GM23248 (cell line): ENCODE results near the gene SPTBN4. TPM values are rescaled to one million over a fixed set of nuclear protein-coding genes. Genes with fewer than 3 reads are reported as not detected.
A peak's percentile ranks its signal among the peaks of the same experiment; 100 is the strongest.

Experiments used
- DNase-seq: peaks from one replicate; pipeline ENCODE4 v3.0.0-alpha.2; 2015
- H2AFZ ChIP-seq: fragments of 200-600 bp; sonication (generic); 2 replicates; pipeline ENCODE4 v1.6.1; 2016; ENCODE audit warnings: antibody characterized with exemption
- H3F3A ChIP-seq: fragments of 200-600 bp; sonication (generic); 2 replicates; pipeline ENCODE4 v1.6.1; 2016; ENCODE audit warnings: mild to moderate bottlenecking, antibody characterized with exemption, mixed run types; ENCODE audit not compliant: insufficient read depth
- H3K27ac ChIP-seq: fragments of 200-600 bp; sonication (generic); 2 replicates; pipeline ENCODE4 v1.5.1; 2016; ENCODE audit warnings: mild to moderate bottlenecking
- H3K27me3 ChIP-seq: fragments of 200-600 bp; sonication (generic); replicated peaks from 2 replicates; pipeline ENCODE4 v1.6.1; 2016; ENCODE audit warnings: mild to moderate bottlenecking; ENCODE audit not compliant: insufficient read depth
- H3K36me3 ChIP-seq: fragments of 200-600 bp; sonication (generic); 2 replicates; pipeline ENCODE4 v1.6.1; 2016; ENCODE audit warnings: low read depth, mild to moderate bottlenecking
- H3K4me1 ChIP-seq: fragments of 200-600 bp; sonication (generic); 2 replicates; pipeline ENCODE4 v1.6.1; 2016; ENCODE audit warnings: mild to moderate bottlenecking; ENCODE audit not compliant: insufficient read depth
- H3K4me2 ChIP-seq: fragments of 200-600 bp; sonication (generic); one replicate; pipeline ENCODE4 v1.6.1; 2016; ENCODE audit warnings: mild to moderate bottlenecking; ENCODE audit not compliant: unreplicated experiment
- H3K4me3 ChIP-seq: fragments of 200-600 bp; sonication (generic); 2 replicates; pipeline ENCODE4 v1.5.1; 2016; ENCODE audit warnings: mild to moderate bottlenecking
- H3K79me2 ChIP-seq: fragments of 200-600 bp; sonication (generic); 2 replicates; pipeline ENCODE4 v1.6.1; 2016; ENCODE audit warnings: mild to moderate bottlenecking; ENCODE audit not compliant: insufficient read depth
- H3K9ac ChIP-seq: fragments of 200-600 bp; sonication (generic); 2 replicates; pipeline ENCODE4 v1.6.1; 2016; ENCODE audit warnings: mild to moderate bottlenecking
- H3K9me2 ChIP-seq: fragments of 200-600 bp; sonication (generic); 2 replicates; pipeline ENCODE4 v1.6.1; 2016; ENCODE audit warnings: mixed run types, mild to moderate bottlenecking, moderate library complexity; ENCODE audit not compliant: insufficient read depth
- H3K9me3 ChIP-seq: fragments of 200-600 bp; sonication (generic); one replicate; pipeline ENCODE4 v1.6.1; 2017; ENCODE audit warnings: low read depth
- H4K20me1 ChIP-seq: fragments of 200-600 bp; sonication (generic); 2 replicates; pipeline ENCODE4 v1.6.0; 2016; ENCODE audit not compliant: insufficient read depth
- EZH2 ChIP-seq: fragments of 200-600 bp; sonication (generic); IDR thresholded peaks from 2 replicates; pipeline ENCODE4 v1.6.1; 2018; ENCODE audit warnings: antibody characterized with exemption, mild to moderate bottlenecking; ENCODE audit not compliant: insufficient read depth, poor library complexity, severe bottlenecking
- EZH2phosphoT487 ChIP-seq: fragments of 200-600 bp; sonication (generic); IDR thresholded peaks from 2 replicates; pipeline ENCODE4 v1.6.1; 2018; ENCODE audit warnings: antibody characterized with exemption, moderate library complexity, mild to moderate bottlenecking, low read depth; ENCODE audit not compliant: insufficient read depth
- WGBS, 2 experiments: methylation state at CpG; one replicate each; pipeline ENCODE4 v1.1.6; 2015 to 2017; ENCODE audit warnings: low lambda C conversion rate in 2 of 2, low coverage in 1 of 2; ENCODE audit errors: missing lambda C conversion rate in 2 of 2; 5-methylcytosine and 5-hydroxymethylcytosine counted together
- in situ Hi-C: fragments of 300-500 bp; cut with MboI; formaldehyde crosslinking; loops from 2 replicates; pipeline ENCODE4 v1.15.0; 2020
- polyA plus RNA-seq: library from polyadenylated mRNA; unstranded; fragments of >200 nt; fragmentation: Nextera tagmentation; extraction: Ambion mirVana; gene quantifications from 2 replicates; pipeline ENCODE4 v1.2.1, GENCODE V29; 2016
- total RNA-seq: library from RNA; depleted of rRNA; stranded (reverse); fragments of >200 nt; shearing (Covaris generic); gene quantifications from 2 replicates; pipeline ENCODE4 v1.2.3, GENCODE V29; 2014

SPTBN4 gene
- total and polyA plus RNA-seq, 2 experiments from 2014 or later: 0.69 to 2.1 TPM

DNA sequence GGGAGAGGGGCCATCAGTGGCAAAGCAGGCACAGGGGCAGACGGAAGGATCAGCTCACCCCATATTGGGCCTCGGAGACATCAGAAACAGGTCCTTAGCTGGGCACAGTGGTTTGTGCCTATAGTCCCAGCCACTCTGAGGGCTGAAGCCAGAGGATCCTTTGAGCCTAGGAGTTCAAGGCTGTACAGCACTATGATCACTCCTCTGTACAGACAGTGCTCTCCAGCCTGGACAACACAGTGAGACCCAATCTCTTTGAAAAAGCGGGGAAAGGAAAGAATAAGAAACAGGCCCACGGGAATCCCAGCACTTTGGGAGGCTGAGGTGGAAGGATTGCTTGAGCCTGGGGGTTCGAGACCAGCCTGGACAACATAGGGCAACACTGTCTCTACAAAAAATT lies 47.0 kb upstream of the SPTBN4 start:
- 99% methylated on average over 5 of the region's 5 CpGs for WGBS, 2 experiments
- Histone ChIP-seq H3K79me2 (peaks cover 33% of the 10 kb centered on the region), H3K9ac (no peak overlapping the region), H3F3A (peaks cover 18% of the 10 kb centered on the region), H3K9me2 (no peaks in the 10 kb centered on the region), H3K36me3 (peaks cover 9% of the 10 kb centered on the region; the same call in 1 of the 2 replicates), H3K27me3 (no peaks in the 10 kb centered on the region), H3K27ac (no peak overlapping the region), H3K4me3 (no peak overlapping the region), H2AFZ (no peak overlapping the region), H3K4me2 (no peak overlapping the region), H3K4me1 (peaks cover 26% of the 10 kb centered on the region), H4K20me1 (no peaks in the 10 kb centered on the region), H3K9me3 (no peaks in the 10 kb centered on the region)
- TF ChIP-seq EZH2phosphoT487 (no peak), EZH2 (no peak)
- no peak for DNase-seq
- in situ Hi-C loops: no loop called here

DNA sequence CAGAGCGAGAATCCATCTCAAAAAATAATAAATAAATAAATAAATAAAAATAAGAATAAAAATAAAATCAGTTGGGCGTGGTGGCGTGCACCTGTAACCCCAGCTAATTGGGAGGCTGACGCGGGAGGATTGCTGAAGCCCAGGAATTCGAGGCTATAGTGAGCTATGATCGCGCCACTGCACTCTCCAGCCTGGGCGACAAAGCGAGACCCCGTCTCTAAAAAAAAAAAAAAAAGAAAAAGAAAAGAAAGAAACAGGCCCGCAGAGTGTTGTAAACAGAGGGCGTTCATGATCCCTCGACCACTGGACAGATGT lies 46.4 kb upstream of the SPTBN4 start:
- peaks cover 9% of the 10 kb centered on the region; the same call in 1 of the 2 replicates for H3K36me3 ChIP-seq
- peaks cover 38% of the 10 kb centered on the region for H3K79me2 ChIP-seq
- H3K27me3 ChIP-seq: no peaks in the 10 kb centered on the region
- H2AFZ ChIP-seq: peak overlapping the region; percentile 79
- in situ Hi-C loops: no loop called here
- H3K4me2 ChIP-seq: peak overlapping the region; percentile 98
- H3K27ac ChIP-seq: peak overlapping the region; percentile 92
- DNase-seq: no peak
- H3K9ac ChIP-seq: peak overlapping the region; percentile 86
- no peaks in the 10 kb centered on the region for H3K9me3 ChIP-seq
- H3K4me3 ChIP-seq: peak overlapping the region; percentile 74
- H3K4me1 ChIP-seq: peaks cover 26% of the 10 kb centered on the region
- no peaks in the 10 kb centered on the region for H4K20me1 ChIP-seq
- peaks cover 20% of the 10 kb centered on the region for H3F3A ChIP-seq
- TF ChIP-seq EZH2phosphoT487 (no peak), EZH2 (no peak)
- H3K9me2 ChIP-seq: no peaks in the 10 kb centered on the region
- WGBS, 2 experiments: 50 to 53% methylated on average over 14 of the region's 14 CpGs

DNA sequence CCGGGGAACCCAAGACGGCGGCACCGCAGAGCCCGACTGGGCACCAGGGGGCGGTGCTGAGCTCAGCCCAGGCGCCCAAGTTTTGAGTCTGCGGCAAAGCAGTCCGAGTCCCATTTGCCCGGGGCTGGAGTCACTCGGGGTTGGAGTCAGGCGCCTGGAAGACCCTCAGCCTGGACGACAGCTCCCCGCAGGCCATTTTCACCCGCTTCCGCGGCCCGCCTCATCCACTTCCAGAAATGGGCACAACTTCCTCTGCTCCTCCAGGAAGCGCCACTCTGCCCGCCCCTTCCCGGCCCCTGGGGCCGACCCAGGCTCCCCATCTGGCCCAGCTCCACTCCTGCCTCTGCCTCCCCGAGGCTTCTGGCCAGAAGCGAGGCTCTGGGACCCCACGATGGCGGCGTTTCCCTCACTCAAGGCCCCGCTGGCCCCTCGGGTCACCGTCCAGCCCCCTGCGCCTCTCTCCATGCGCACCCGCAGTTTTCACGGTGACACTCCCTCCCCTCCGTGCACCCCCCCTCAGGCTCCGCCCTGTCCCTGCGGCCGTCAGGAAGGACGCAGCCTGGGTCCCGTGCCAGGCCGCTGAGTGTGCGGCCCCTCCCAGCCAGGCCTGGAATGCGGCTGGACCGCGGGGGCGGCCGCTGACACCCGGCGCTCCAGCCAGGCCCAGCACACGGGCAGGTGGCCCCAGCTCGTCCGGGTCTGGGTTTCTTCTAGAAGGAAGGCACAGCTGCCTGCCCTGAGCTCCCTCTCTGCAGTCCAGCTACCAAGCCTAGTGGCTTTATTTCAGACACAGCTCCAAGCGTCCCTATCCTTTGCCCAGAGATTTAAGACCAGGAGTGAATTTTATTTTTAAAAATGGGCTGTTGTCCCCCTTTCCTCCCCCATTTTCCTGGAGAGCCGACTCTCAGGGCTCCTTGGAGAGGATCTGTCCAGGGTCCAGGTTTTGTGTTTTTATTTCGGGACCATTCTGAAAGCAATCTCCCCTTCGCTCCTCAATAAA lies 45.7 kb upstream of the SPTBN4 start:
- H4K20me1 ChIP-seq: no peaks in the 10 kb centered on the region
- TF ChIP-seq EZH2phosphoT487: no peak
- TF ChIP-seq EZH2: no peak
- peak overlapping the region; percentile 86 for H3K9ac ChIP-seq
- H3K27ac ChIP-seq: peak overlapping the region; percentile 92
- DNase-seq: peak; percentile 98
- H2AFZ ChIP-seq: peak overlapping the region; percentile 79
- H3K9me3 ChIP-seq: no peaks in the 10 kb centered on the region
- H3K4me2 ChIP-seq: peak overlapping the region; percentile 98
- no peaks in the 10 kb centered on the region for H3K27me3 ChIP-seq
- H3K36me3 ChIP-seq: peaks cover 9% of the 10 kb centered on the region; the same call in 1 of the 2 replicates
- H3F3A ChIP-seq: peaks cover 20% of the 10 kb centered on the region
- H3K4me3 ChIP-seq: peak overlapping the region; percentile 74
- peaks cover 38% of the 10 kb centered on the region for H3K79me2 ChIP-seq
- 2 to 5% methylated on average over 48 to 50 of the region's 56 CpGs for WGBS, 2 experiments
- in situ Hi-C loops: no loop called here
- H3K4me1 ChIP-seq: peaks cover 26% of the 10 kb centered on the region
- H3K9me2 ChIP-seq: no peaks in the 10 kb centered on the region

DNA sequence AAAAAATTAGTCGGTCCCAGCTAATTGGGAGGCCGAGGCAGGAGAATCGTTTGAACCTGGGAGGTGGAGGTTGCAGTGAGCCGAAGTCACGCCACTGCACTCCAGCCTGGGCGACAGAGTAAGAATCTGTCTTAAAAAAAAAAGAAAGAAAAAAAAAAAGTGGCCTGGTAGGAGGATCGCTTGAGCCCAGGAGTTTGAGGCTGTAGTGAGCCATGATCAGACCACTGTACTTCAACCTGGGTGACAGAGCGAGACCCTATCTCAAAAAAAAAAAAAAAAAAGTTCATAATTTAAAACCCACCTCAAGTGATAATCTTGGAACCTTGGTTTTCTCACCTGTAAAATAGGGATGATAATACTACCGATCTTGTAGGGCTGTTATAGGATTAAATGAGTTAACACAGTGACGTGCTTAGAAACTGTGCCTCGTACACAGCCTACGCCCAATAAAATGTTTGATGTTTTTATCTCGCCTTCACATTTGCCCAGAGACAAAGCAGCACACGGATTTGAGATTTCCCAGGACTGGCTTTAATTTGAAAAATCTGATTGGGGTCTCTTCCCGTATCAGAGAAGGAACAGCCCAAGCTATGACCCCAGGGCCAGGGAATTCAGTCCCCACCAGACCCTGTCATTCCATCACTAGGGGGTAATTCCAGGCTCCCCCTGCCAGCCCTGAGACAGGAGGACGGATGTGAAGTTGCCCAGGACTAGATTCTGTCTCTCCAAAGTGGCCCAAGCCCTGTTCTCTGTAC lies 44.6 kb upstream of the SPTBN4 start:
- in situ Hi-C loops: no loop called here
- H3K79me2 ChIP-seq: peaks cover 38% of the 10 kb centered on the region
- no peak for DNase-seq
- H3K27me3 ChIP-seq: no peaks in the 10 kb centered on the region
- H2AFZ ChIP-seq: no peak overlapping the region
- H3K36me3 ChIP-seq: peaks cover 9% of the 10 kb centered on the region; the same call in 1 of the 2 replicates
- no peaks in the 10 kb centered on the region for H3K9me3 ChIP-seq
- peaks cover 24% of the 10 kb centered on the region for H3F3A ChIP-seq
- TF ChIP-seq EZH2 (no peak), EZH2phosphoT487 (no peak)
- peak overlapping the region; percentile 86 for H3K9ac ChIP-seq
- peak overlapping the region; percentile 74 for H3K4me3 ChIP-seq
- WGBS, 2 experiments: 62 to 65% methylated on average over 16 of the region's 16 CpGs
- no peaks in the 10 kb centered on the region for H3K9me2 ChIP-seq
- peaks cover 26% of the 10 kb centered on the region for H3K4me1 ChIP-seq
- H3K27ac ChIP-seq: peak overlapping the region; percentile 92
- peak overlapping the region; percentile 98 for H3K4me2 ChIP-seq
- no peaks in the 10 kb centered on the region for H4K20me1 ChIP-seq
